GM12873 (cell line): ENCODE data around the gene CIROP.

Experiments used
- TF ChIP-seq, protein P1 (sequence below): IDR thresholded peaks from 2 replicates; pipeline ENCODE4 v1.5.1; 2012; ENCODE audit warnings: low read depth, mild to moderate bottlenecking, moderate library complexity, low read length, control low read depth; ENCODE audit not compliant: insufficient read depth; ENCODE audit errors: missing control alignments

CIROP gene, protein sequence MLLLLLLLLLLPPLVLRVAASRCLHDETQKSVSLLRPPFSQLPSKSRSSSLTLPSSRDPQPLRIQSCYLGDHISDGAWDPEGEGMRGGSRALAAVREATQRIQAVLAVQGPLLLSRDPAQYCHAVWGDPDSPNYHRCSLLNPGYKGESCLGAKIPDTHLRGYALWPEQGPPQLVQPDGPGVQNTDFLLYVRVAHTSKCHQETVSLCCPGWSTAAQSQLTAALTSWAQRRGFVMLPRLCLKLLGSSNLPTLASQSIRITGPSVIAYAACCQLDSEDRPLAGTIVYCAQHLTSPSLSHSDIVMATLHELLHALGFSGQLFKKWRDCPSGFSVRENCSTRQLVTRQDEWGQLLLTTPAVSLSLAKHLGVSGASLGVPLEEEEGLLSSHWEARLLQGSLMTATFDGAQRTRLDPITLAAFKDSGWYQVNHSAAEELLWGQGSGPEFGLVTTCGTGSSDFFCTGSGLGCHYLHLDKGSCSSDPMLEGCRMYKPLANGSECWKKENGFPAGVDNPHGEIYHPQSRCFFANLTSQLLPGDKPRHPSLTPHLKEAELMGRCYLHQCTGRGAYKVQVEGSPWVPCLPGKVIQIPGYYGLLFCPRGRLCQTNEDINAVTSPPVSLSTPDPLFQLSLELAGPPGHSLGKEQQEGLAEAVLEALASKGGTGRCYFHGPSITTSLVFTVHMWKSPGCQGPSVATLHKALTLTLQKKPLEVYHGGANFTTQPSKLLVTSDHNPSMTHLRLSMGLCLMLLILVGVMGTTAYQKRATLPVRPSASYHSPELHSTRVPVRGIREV

DNA sequence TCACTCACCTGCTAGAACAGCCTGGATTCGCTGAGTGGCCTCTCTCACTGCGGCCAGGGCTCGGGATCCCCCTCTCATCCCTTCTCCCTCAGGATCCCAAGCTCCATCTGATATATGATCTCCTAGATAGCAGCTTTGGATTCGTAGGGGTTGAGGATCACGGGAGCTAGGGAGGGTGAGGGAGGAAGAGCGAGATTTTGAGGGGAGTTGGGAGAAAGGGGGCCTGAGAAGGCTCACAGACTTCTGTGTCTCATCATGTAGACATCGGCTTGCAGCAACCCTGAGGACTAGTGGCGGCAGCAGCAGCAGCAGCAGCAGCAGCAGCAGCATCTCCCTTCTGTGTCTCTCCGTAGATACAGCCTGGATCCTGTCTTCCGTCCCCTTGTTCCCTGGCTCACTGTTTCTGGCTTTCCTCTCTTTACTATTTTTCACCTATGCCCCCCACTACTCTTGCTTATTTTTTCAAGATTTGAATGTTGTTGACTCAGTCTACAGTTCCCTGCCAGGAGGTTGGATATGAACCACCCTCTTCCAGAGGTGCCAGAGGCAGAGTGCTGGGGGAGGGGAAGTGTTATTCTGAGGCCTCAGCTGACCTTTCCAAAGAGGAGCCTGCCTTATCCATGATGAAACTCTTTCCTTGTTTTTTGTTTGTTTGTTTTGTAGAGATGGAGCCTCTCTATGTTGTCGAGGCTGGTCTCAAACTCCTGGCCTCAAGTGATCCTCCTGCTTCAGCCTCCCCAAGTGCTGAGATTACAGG, at the start of gene CIROP:
TSS of gene CIROP (minus strand) at position 399 of the 757 bp plus-strand sequence. CDS start at position 330, 69 bp downstream.
- TF ChIP-seq, protein P1, sequence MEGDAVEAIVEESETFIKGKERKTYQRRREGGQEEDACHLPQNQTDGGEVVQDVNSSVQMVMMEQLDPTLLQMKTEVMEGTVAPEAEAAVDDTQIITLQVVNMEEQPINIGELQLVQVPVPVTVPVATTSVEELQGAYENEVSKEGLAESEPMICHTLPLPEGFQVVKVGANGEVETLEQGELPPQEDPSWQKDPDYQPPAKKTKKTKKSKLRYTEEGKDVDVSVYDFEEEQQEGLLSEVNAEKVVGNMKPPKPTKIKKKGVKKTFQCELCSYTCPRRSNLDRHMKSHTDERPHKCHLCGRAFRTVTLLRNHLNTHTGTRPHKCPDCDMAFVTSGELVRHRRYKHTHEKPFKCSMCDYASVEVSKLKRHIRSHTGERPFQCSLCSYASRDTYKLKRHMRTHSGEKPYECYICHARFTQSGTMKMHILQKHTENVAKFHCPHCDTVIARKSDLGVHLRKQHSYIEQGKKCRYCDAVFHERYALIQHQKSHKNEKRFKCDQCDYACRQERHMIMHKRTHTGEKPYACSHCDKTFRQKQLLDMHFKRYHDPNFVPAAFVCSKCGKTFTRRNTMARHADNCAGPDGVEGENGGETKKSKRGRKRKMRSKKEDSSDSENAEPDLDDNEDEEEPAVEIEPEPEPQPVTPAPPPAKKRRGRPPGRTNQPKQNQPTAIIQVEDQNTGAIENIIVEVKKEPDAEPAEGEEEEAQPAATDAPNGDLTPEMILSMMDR: no peak

DNA sequence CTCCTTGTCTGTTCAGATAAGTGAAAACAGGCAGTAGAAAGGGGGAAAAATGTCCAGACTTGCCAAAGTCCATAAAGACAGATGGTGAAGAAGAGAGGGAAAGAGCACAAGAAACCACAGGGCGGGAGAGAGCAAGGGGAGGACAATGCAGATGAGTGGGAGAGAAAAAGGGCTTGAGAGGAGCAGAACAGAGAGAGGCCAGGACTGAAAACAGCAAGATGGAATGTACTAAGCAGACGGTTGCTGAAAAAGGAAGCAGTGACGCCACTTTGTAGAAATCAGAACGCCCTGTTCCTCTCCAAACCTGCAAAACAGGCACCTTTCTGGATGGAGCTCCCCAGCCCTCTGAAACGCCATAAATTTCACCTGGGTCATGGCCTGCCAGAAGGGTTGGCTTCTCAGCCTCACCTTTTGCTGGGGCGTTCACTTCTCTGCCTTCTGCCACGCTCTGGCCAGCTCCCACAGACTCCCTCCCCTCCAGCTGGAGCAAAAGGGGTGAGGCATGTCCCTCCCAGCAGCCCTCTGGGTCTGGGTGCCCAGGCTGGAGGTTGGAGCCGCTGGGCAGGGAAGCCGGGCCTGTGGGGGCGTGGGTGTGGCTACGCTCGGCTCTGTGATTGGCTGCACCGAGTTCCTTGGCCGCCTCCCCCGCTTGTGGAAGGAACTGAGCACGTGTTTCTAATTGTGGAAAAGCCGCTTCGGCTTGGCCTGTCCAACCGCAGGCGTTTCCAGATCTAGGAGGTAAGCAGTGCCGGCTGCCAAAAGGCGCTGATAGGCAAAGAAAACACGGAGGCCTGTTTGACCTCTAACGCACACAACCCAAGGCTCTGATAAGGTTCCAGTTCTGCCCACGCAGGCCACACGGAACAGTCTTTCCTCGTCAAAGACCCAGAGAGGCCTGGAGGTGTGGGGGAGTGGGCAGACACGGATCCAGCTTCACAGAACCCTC, 49.3 kb upstream of the CIROP start:
- TF ChIP-seq, protein P1: no peak

DNA sequence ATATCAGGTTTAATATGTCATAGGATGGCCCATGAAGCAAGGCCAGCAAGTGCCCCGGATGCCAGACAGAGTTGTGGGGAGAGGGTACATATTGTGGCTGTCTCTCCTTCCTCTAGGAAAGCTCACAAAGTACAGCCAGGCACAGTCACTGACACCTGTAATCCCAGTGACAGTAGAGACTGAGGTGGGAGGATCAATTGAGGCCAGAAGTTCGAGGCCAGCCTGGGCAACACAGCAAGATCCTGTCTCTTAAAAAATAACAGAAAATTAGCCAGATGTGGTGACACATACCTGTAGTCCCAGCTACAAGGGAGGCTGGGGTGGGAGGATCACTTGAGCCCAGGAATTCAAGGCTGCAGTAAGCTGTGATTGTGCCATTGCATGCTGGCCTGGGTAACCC, 46.6 kb upstream of the CIROP start:
- TF ChIP-seq, protein P1: no peak

- TF ChIP-seq, protein P1: no peak
Measured at GRCh38 chr14:23149745-23150144, 45.0 kb upstream of the CIROP start.

GRCh38 chr14:23148591-23149249, 43.9 kb upstream of the CIROP start:
- TF ChIP-seq, protein P1: no peak

DNA sequence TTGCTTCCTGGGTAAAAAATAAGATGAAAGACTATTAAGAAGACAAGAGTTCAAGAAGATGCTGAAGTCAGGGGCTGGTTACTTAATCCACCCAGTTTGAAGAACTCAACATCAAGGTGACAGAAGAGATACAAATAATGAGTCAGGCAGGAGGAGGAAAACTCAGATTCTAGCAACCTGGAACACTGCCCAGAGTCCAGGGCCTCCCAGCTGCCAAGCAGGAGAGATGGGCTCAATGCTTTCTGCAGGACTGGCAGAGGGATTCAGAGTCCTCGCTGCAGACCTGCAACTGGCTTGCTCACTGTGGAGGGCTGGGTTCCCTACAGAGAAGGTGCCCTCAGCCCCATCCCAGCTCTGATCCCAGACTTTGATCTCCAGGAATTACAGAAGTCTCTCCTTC, 42.9 kb upstream of the CIROP start:
- TF ChIP-seq, protein P1: no peak
